Epithelial cell of esophagus (primary cell): ENCODE data around the gene SERTAD1.
"Not testable (repeated sequence)": the region's sequence is repeated elsewhere in the genome, so short reads cannot be mapped to it uniquely, and the experiment has no call there.

Experiments
- DNase-seq: peaks from one replicate; pipeline ENCODE4 v3.0.0; 2010; ENCODE audit warnings: low read depth
- H3K4me3 ChIP-seq: 2 replicates; pipeline ENCODE4 v1.5.1; 2011; ENCODE audit warnings: mild to moderate bottlenecking, low read length, control low read depth
- TF ChIP-seq, protein P1 (sequence below): IDR thresholded peaks from 2 replicates; pipeline ENCODE4 v1.5.1; 2011; ENCODE audit warnings: low read depth, mild to moderate bottlenecking, low read length, control low read depth, inconsistent platforms; ENCODE audit not compliant: insufficient read depth; ENCODE audit errors: missing control alignments

Gene SERTAD1

DNA sequence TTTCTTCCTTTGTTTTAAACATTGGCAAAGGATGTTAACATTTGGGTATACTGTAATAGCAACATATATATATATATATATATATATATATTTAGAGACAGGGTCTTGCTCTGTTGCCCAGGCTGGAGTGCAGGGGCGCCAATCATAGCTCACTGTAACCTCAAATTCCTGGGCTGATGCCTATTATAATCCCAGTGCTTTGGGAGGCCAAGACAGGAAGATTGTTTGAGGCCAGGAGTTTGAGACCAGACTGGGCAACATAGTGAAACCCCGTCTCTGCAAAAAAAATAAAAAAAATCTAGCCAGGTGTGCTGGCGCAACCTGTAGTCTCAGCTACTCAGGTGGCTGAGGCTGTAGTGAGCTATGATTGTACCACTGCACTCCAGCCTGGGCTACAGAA lies 34.4 kb upstream of the SERTAD1 start:
- DNase-seq: no peak
- TF ChIP-seq, protein P1, sequence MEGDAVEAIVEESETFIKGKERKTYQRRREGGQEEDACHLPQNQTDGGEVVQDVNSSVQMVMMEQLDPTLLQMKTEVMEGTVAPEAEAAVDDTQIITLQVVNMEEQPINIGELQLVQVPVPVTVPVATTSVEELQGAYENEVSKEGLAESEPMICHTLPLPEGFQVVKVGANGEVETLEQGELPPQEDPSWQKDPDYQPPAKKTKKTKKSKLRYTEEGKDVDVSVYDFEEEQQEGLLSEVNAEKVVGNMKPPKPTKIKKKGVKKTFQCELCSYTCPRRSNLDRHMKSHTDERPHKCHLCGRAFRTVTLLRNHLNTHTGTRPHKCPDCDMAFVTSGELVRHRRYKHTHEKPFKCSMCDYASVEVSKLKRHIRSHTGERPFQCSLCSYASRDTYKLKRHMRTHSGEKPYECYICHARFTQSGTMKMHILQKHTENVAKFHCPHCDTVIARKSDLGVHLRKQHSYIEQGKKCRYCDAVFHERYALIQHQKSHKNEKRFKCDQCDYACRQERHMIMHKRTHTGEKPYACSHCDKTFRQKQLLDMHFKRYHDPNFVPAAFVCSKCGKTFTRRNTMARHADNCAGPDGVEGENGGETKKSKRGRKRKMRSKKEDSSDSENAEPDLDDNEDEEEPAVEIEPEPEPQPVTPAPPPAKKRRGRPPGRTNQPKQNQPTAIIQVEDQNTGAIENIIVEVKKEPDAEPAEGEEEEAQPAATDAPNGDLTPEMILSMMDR: no peak
- no peak overlapping the region for H3K4me3 ChIP-seq

DNA sequence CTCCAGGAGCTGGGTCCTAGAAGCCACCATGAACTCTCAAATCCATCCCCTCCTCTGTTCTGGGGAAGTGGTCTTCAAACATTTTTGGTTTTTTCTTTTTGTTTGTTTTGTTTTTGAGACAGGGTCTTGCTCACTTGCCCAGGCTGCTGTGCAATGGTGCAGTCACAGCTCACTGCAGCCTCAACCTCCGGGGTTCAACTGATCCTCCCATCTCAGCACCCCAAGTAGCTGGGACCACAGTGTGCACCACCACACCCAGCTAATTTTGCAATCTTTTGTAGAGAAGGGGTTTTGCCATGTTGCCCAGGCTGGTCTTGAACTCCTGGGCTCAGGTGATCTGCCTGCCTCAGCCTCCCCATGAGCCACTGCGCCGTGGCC lies 32.8 kb upstream of the SERTAD1 start:
- DNase-seq: no peak
- TF ChIP-seq, protein P1: no peak
- H3K4me3 ChIP-seq: no peak overlapping the region

DNA sequence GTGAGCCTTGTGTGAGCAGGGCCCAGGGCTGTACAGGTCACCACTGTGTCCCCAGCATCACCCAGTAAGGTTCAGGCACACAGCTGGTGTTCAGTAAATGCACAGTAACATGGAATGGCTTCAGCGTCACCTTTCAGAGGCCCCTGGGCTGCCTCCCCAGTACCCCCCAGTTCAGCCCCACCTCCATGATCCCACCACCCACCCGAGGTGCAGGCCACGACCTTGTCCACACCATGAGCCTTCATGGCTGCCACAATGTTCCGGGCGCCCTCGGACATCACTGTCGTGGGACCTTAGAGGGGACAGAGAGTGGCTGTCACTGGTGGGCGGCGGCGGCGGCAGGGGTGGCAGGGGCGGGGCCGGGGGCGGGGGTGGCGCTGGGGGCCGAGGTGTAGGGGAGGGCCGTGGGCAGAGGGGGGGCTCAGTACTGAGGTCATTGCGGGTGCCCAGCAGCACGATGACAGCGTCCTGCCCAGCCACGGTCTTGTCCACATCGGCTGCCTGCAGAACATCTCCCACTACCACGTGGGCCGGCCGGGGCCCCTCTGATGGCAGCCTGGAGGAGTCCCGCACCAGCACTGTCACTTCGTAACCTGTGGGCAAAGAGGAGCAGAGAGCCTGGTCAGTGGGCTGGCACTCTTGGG lies 32.3 kb upstream of the SERTAD1 start:
- DNase-seq: no peak
- TF ChIP-seq, protein P1: no peak
- H3K4me3 ChIP-seq: no peak overlapping the region

DNA sequence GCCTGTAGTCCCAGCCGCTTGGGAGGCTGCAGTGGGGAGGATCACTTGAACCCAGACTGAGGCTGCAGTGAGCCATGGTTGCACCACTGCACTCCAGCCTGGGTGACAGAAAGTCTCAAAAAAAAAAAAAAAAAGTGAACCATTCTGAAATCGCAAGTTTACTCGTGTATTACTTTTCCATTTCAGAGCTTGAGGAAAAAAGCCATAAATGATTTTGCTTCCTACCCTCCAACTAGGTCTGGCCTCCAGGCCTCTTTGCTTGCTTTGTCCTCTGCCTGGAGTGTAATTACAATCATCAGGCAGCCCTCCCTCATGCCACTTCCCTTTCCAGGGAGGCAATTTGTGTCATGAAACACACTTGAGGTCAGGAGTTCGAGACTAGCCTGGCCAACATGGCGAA lies 31.3 kb upstream of the SERTAD1 start:
- no peak for DNase-seq
- TF ChIP-seq, protein P1: no peak
- H3K4me3 ChIP-seq: no peak overlapping the region

DNA sequence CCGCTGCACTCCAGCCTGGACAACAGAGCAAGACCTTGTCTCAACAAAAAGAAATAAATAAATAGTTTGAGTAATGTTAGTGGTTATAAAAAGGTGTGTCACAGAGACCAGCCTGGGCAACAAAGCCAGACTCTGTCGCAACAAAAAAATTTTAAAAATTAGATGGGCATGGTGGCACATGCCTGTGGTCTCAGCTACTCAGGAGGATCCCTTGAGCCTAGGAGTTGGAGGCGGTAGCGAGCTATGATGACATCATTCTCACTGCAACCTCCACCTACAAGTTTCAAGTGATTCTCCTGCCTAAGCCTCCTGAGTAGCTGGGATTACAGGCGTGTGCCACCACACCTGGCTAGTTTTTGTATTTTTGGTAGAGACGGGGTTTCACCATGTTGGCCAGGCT lies 28.2 kb upstream of the SERTAD1 start:
- not testable (repeated sequence) for H3K4me3 ChIP-seq
- DNase-seq: peak; percentile 94

DNA sequence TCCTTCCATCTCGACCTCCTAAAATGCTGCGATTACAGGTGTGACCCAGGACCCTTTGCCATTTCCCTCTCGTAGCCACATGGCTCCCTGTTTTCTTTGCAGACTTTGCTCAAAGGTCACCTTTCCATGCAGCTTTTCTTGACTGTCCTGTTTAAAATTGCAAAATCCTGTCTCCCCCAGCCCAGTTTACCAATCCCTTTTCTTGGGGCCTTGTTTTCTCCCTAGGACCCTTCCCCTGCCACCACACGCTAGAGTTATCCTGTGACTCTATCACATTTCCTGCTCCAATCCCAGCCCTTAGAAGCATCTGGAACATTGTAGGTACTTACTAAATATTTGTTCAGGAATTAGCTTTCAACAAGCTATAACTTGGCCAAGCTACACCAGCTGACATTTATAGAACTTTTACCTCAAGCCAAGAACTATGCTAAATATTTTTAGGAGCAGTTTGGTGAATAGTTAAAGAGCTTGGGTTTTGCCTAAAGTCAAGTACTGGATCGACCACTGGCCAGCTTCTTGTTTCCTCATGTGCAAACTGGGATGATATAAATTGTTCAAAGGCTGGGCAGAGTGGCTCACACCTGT lies 27.5 kb upstream of the SERTAD1 start:
- H3K4me3 ChIP-seq: no peak overlapping the region
- DNase-seq: peak; percentile 59
- TF ChIP-seq, protein P1: no peak

DNA sequence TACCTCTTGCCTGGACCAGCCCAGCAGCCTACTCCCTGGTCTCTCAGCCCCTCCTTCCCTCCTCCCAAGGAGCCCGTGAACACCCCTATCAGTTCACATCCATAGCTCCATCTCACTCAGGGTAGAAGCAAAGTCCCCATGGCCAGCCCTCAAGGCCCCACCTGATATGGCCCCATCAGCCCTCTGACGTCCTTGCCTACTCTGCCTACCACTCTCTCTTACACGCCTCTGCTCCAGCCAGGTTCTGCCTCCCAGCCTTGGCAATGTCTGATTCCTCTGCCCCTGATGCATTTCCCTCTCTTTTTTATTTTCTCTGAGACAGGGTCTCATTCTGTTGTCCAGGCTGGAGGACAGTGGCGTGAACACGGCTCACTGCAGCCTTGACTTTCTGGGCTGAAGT lies 26.2 kb upstream of the SERTAD1 start:
- no peak for DNase-seq
- no peak overlapping the region for H3K4me3 ChIP-seq
- TF ChIP-seq, protein P1: no peak
